CD4-positive, alpha-beta T cell treated with Interleukin-6 for 4 hours (primary cell): ENCODE data around the gene ZNF546.
"Not testable (repeated sequence)": the region's sequence is repeated elsewhere in the genome, so short reads cannot be mapped to it uniquely, and the experiment has no call there.

ENCODE experiments used
- DNase-seq: peaks from one replicate; pipeline ENCODE4 v3.0.0-alpha.2; 2020; ENCODE audit warnings: mixed read lengths

Gene ZNF546

GRCh38 chr19:39996811-39997637 is at the start of gene ZNF546:
Gene ZNF546 (plus strand): TSS chr19:39997060. CDS start chr19:39998327, 1,267 bp downstream.
- DNase-seq, result peak; percentile 92

GRCh38 chr19:39949026-39949747 is 47.7 kb upstream of the ZNF546 start:
- DNase-seq, result no peak

- no peak for DNase-seq
Measured at GRCh38 chr19:39951065-39951650, 45.7 kb upstream of the ZNF546 start.

GRCh38 chr19:39951686-39952085 is 45.2 kb upstream of the ZNF546 start:
- DNase-seq, result no peak

GRCh38 chr19:39953915-39954314 is 42.9 kb upstream of the ZNF546 start:
- DNase-seq, result no peak

GRCh38 chr19:39957886-39958285 is 39.0 kb upstream of the ZNF546 start:
- not testable (repeated sequence) for DNase-seq

- DNase-seq, result peak; percentile 42
Measured at GRCh38 chr19:39958942-39959341, 37.9 kb upstream of the ZNF546 start.

- not testable (repeated sequence) for DNase-seq
Measured at GRCh38 chr19:39959407-39959806, 37.5 kb upstream of the ZNF546 start.

- no peak for DNase-seq
Measured at GRCh38 chr19:39963898-39964297, 33.0 kb upstream of the ZNF546 start.

GRCh38 chr19:39966617-39967016 is 30.2 kb upstream of the ZNF546 start:
- DNase-seq, result no peak

- no peak for DNase-seq
Measured at GRCh38 chr19:39967561-39967960, 29.3 kb upstream of the ZNF546 start.

- no peak for DNase-seq
Measured at GRCh38 chr19:39968789-39969188, 28.1 kb upstream of the ZNF546 start.

- DNase-seq, result no peak
Measured at GRCh38 chr19:39969266-39969665, 27.6 kb upstream of the ZNF546 start.

- peak; percentile 21 for DNase-seq
Measured at GRCh38 chr19:39969681-39970424, 27.0 kb upstream of the ZNF546 start.

- no peak for DNase-seq
Measured at GRCh38 chr19:39970425-39970674, 26.5 kb upstream of the ZNF546 start.

- peak; percentile 99 for DNase-seq
Measured at GRCh38 chr19:39970675-39971379, 26.0 kb upstream of the ZNF546 start, which contains the start of gene PSMC4. Gene PSMC4 (plus strand): TSS chr19:39971165. CDS start chr19:39971203, 38 bp downstream.

GRCh38 chr19:39971380-39972035 is 25.4 kb upstream of the ZNF546 start:
- DNase-seq, result no peak

- no peak for DNase-seq
Measured at GRCh38 chr19:39974377-39975155, 22.3 kb upstream of the ZNF546 start.

- no peak for DNase-seq
Measured at GRCh38 chr19:39982883-39983282, 14.0 kb upstream of the ZNF546 start.

GRCh38 chr19:39983695-39984300 is 13.1 kb upstream of the ZNF546 start:
- no peak for DNase-seq

- no peak for DNase-seq
Measured at GRCh38 chr19:39986643-39987042, 10.2 kb upstream of the ZNF546 start.
